Measurements from ENCODE around the gene CDC25A.

DNA sequence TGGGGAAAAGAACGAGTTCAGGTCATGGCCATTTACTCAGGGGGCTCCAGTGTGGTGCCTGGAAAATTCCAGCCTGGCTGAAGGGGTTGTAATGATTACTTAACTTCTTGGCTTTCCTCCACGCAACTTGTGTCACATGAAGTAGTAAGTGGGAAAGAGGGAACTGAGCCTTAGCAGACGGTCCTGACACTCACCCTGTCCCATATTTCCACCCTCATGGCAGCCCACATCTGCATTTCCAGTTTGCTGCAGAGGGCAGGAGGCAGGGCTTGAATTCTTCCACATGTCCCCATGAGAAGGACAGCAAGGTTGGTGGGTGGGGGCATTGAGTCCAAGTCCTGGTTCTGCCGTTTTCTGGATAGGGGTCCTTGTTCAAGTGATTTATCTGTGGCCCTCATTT lies 27.2 kb upstream of the CDC25A start:
- TF ChIP-seq, protein P1, sequence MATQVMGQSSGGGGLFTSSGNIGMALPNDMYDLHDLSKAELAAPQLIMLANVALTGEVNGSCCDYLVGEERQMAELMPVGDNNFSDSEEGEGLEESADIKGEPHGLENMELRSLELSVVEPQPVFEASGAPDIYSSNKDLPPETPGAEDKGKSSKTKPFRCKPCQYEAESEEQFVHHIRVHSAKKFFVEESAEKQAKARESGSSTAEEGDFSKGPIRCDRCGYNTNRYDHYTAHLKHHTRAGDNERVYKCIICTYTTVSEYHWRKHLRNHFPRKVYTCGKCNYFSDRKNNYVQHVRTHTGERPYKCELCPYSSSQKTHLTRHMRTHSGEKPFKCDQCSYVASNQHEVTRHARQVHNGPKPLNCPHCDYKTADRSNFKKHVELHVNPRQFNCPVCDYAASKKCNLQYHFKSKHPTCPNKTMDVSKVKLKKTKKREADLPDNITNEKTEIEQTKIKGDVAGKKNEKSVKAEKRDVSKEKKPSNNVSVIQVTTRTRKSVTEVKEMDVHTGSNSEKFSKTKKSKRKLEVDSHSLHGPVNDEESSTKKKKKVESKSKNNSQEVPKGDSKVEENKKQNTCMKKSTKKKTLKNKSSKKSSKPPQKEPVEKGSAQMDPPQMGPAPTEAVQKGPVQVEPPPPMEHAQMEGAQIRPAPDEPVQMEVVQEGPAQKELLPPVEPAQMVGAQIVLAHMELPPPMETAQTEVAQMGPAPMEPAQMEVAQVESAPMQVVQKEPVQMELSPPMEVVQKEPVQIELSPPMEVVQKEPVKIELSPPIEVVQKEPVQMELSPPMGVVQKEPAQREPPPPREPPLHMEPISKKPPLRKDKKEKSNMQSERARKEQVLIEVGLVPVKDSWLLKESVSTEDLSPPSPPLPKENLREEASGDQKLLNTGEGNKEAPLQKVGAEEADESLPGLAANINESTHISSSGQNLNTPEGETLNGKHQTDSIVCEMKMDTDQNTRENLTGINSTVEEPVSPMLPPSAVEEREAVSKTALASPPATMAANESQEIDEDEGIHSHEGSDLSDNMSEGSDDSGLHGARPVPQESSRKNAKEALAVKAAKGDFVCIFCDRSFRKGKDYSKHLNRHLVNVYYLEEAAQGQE (IDR thresholded peaks at IDR 0.05; ENCODE audit: low read depth), result no peak
- TF ChIP-seq, protein P2, sequence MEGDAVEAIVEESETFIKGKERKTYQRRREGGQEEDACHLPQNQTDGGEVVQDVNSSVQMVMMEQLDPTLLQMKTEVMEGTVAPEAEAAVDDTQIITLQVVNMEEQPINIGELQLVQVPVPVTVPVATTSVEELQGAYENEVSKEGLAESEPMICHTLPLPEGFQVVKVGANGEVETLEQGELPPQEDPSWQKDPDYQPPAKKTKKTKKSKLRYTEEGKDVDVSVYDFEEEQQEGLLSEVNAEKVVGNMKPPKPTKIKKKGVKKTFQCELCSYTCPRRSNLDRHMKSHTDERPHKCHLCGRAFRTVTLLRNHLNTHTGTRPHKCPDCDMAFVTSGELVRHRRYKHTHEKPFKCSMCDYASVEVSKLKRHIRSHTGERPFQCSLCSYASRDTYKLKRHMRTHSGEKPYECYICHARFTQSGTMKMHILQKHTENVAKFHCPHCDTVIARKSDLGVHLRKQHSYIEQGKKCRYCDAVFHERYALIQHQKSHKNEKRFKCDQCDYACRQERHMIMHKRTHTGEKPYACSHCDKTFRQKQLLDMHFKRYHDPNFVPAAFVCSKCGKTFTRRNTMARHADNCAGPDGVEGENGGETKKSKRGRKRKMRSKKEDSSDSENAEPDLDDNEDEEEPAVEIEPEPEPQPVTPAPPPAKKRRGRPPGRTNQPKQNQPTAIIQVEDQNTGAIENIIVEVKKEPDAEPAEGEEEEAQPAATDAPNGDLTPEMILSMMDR (IDR thresholded peaks at IDR 0.05 in 2 of 3, conservative IDR thresholded peaks at IDR 0.05 in 1 of 3; ENCODE audit: borderline replicate concordance in 1 of 3, insufficient read depth in 1 of 3, low read depth in 2 of 3, low read length in 2 of 3), result no peak
- TF ChIP-seq, protein P3, sequence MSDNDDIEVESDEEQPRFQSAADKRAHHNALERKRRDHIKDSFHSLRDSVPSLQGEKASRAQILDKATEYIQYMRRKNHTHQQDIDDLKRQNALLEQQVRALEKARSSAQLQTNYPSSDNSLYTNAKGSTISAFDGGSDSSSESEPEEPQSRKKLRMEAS (IDR thresholded peaks at IDR 0.05), result no peak
- TF ChIP-seq POLR2A (IDR thresholded peaks at IDR 0.05; ENCODE audit: borderline replicate concordance, extremely low read depth, insufficient read depth, insufficient read length) (no peak), POLR2AphosphoS5 (IDR thresholded peaks at IDR 0.05; ENCODE audit: low read depth, low read length) (no peak), EZH2phosphoT487 (IDR thresholded peaks at IDR 0.05; ENCODE audit: borderline replicate concordance) (no peak), ELF1 (IDR thresholded peaks at IDR 0.05; ENCODE audit: borderline replicate concordance, low read depth) (no peak)
- TF ChIP-seq, protein P4, sequence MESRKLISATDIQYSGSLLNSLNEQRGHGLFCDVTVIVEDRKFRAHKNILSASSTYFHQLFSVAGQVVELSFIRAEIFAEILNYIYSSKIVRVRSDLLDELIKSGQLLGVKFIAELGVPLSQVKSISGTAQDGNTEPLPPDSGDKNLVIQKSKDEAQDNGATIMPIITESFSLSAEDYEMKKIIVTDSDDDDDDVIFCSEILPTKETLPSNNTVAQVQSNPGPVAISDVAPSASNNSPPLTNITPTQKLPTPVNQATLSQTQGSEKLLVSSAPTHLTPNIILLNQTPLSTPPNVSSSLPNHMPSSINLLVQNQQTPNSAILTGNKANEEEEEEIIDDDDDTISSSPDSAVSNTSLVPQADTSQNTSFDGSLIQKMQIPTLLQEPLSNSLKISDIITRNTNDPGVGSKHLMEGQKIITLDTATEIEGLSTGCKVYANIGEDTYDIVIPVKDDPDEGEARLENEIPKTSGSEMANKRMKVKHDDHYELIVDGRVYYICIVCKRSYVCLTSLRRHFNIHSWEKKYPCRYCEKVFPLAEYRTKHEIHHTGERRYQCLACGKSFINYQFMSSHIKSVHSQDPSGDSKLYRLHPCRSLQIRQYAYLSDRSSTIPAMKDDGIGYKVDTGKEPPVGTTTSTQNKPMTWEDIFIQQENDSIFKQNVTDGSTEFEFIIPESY (IDR thresholded peaks at IDR 0.05; ENCODE audit: extremely low read depth, insufficient replicate concordance, low read length), result no peak
- TF ChIP-seq, protein P5, sequence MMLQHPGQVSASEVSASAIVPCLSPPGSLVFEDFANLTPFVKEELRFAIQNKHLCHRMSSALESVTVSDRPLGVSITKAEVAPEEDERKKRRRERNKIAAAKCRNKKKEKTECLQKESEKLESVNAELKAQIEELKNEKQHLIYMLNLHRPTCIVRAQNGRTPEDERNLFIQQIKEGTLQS (IDR thresholded peaks at IDR 0.05), result no peak

All from HCT116 (cell line).